Muscle of leg (tissue), 11 donors: ENCODE measurements around the gene FBXL20. TPM values are rescaled to one million over a fixed set of nuclear protein-coding genes. Genes with fewer than 3 reads are reported as not detected.

ENCODE experiments used
- DNase-seq: peaks from one replicate; pipeline ENCODE4 v3.0.0; 2013
- H3K27ac ChIP-seq: one replicate; pipeline ENCODE4 v1.5.1; 2013; ENCODE audit warnings: mild to moderate bottlenecking, low read length, control low read depth
- H3K27me3 ChIP-seq: one replicate; pipeline ENCODE4 v1.6.1; 2013; ENCODE audit warnings: low read length; ENCODE audit not compliant: control insufficient read depth, insufficient read depth
- H3K36me3 ChIP-seq: one replicate; pipeline ENCODE4 v1.6.1; 2013; ENCODE audit warnings: low read length; ENCODE audit not compliant: control insufficient read depth, insufficient read depth
- H3K4me1 ChIP-seq: one replicate; pipeline ENCODE4 v1.6.1; 2013; ENCODE audit warnings: low read length; ENCODE audit not compliant: control insufficient read depth, insufficient read depth
- H3K4me3 ChIP-seq: one replicate; pipeline ENCODE4 v1.5.1; 2013; ENCODE audit warnings: low read length, control low read depth
- H3K9me3 ChIP-seq: replicated peaks from 2 replicates; pipeline ENCODE4 v1.6.1; 2013; ENCODE audit warnings: low read depth, low read length; ENCODE audit not compliant: control insufficient read depth
- WGBS: methylation state at CpG from one replicate; pipeline ENCODE4 v1.1.5; 2013; ENCODE audit warnings: missing lambda C conversion rate; ENCODE audit not compliant: insufficient coverage; 5-methylcytosine and 5-hydroxymethylcytosine counted together
- polyA plus RNA-seq, 8 donors: library from polyadenylated mRNA; unstranded; fragments of 120-200 nt; gene quantifications; one replicate each; pipeline versions ENCODE4 v1.2.1 to v1.2.3, GENCODE V29; 2013; ENCODE audit warnings: inconsistent platforms in 1 of 8, low replicate concordance in 1 of 8; ENCODE audit not compliant: insufficient read length in 8 of 8, insufficient read depth in 1 of 8
- total RNA-seq: library from RNA; stranded (reverse); fragments of 120-200 nt; gene quantifications from one replicate; pipeline ENCODE4 v1.2.4, GENCODE V29; 2013

Gene FBXL20
- total and polyA plus RNA-seq, 9 donors, result 5.0 to 8.1 (median 5.9) TPM

- Histone ChIP-seq H3K27ac (no peak overlapping the region), H3K4me1 (peaks cover 35% of the 10 kb centered on the region), H3K36me3 (peaks cover 2% of the 10 kb centered on the region), H3K9me3 (no peaks in the 10 kb centered on the region), H3K27me3 (peaks cover 29% of the 10 kb centered on the region), H3K4me3 (peak overlapping the region; percentile 37)
- DNase-seq, result no peak
- 2% methylated on average over 13 of the region's 22 CpGs for WGBS
These were observed 191.4 kb downstream of the FBXL20 start for GRCh38 chr17:39210093-39210434.

DNA sequence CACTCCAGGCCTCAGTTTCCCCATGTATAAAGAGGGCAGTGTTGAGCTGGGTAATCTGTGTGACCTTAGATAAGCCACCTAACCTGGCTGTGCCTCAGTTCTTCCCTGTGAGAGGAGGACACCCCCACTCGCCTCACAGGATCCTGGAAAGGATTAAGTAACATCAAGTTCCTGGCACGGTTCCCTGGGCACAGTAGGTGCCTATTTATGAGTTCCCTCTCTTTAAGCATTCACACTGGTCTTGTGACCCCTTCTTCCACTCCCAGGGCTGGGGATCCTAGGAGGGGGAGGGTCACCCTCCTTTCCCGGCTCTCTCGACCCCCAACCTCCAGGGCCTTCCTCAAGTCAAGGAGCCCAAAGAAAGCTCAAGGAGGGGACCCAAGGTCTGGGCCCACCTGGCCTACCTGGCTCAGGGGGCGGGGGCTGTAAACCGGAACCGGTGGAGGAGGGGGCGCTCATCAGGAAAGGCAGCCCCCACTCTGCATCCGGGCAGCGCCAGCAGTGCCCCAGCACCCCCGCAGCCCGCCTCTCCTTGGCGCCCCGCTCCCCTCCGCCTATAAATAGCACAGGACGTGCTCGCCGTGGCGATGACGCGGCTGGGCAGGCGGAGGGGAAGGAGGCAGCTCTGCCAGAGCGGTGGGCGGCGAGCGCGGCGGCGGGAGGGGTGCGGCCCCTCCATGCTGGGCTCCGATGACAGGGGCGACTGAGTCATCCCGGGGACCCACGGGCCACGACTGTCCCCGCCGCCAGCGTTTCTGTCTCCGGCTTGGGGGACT is 191.9 kb downstream of the FBXL20 start:
- Histone ChIP-seq H3K36me3 (peaks cover 8% of the 10 kb centered on the region), H3K27me3 (peaks cover 24% of the 10 kb centered on the region), H3K4me1 (peaks cover 35% of the 10 kb centered on the region), H3K4me3 (peak overlapping the region; percentile 37), H3K27ac (no peak overlapping the region), H3K9me3 (no peaks in the 10 kb centered on the region)
- WGBS, result 3% methylated on average over 29 of the region's 39 CpGs
- DNase-seq, result peak; percentile 80

- 37% methylated on average over 6 of the region's 8 CpGs for WGBS
- no peaks in the 10 kb centered on the region for H3K9me3 ChIP-seq
- H3K4me3 ChIP-seq, result no peak overlapping the region
- H3K4me1 ChIP-seq, result peaks cover 35% of the 10 kb centered on the region
- peaks cover 14% of the 10 kb centered on the region for H3K36me3 ChIP-seq
- H3K27me3 ChIP-seq, result peaks cover 20% of the 10 kb centered on the region
- no peak overlapping the region for H3K27ac ChIP-seq
- DNase-seq, result no peak
These were observed 192.5 kb downstream of the FBXL20 start for GRCh38 chr17:39208893-39209292.

DNA sequence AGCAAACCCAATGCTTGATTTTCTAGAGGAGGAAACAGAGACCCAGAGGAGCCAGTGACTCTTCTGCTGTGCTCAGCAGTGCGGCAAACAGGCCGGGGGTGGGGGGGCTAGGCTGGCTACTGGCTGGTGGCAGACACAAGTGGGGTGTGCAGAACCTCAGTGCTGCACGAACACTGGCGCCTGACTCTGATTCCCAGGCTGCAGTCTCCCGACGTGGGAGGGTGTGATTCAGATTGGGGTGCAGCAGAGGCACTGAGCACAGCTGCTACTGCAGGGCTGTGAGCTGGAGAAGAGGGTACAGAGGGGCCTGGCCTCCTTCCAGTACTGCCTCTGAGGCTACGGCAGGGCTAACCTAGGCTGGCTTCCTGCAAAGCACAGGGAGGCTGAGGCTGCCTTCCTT is 193.3 kb downstream of the FBXL20 start:
- WGBS, result 48% methylated on average over 7 of the region's 7 CpGs
- peaks cover 35% of the 10 kb centered on the region for H3K4me1 ChIP-seq
- H3K9me3 ChIP-seq, result no peaks in the 10 kb centered on the region
- H3K27ac ChIP-seq, result no peak overlapping the region
- peaks cover 21% of the 10 kb centered on the region for H3K36me3 ChIP-seq
- no peak overlapping the region for H3K4me3 ChIP-seq
- H3K27me3 ChIP-seq, result peaks cover 19% of the 10 kb centered on the region
- no peak for DNase-seq

DNA sequence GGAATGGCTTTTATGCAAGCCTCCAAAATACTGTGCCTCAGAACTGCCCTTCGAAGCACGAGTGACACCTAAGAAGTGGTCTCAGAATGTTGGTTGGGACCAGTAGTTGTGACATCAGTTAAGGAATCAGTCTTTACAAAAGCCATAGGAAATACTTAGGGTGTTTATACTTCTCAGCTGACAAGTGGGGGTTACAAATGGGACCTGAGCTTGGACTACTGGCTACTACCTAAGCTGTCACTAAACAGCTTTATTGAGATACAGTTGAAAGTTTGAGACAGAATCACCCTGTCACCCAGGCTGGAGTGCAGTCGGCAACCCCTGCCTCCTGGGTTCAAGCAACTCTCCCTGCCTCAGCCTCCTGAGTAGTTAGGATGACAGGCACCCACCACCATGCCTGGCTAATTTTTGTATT is 196.3 kb downstream of the FBXL20 start:
- Histone ChIP-seq H3K4me1 (peaks cover 37% of the 10 kb centered on the region), H3K36me3 (peaks cover 41% of the 10 kb centered on the region), H3K27me3 (peaks cover 8% of the 10 kb centered on the region), H3K4me3 (no peak overlapping the region), H3K27ac (no peak overlapping the region), H3K9me3 (no peaks in the 10 kb centered on the region)
- DNase-seq, result no peak
- 94% methylated on average over 2 of the region's 3 CpGs for WGBS

- WGBS, result 83% methylated on average over 1 of the region's 8 CpGs
- no peaks in the 10 kb centered on the region for H3K9me3 ChIP-seq
- no peak overlapping the region for H3K27ac ChIP-seq
- H3K36me3 ChIP-seq, result peaks cover 41% of the 10 kb centered on the region
- H3K27me3 ChIP-seq, result peaks cover under 1% of the 10 kb centered on the region
- H3K4me3 ChIP-seq, result no peak overlapping the region
- H3K4me1 ChIP-seq, result peaks cover 32% of the 10 kb centered on the region
- no peak for DNase-seq
These were observed 197.2 kb downstream of the FBXL20 start for GRCh38 chr17:39204245-39204644.

Other genes starting within 250 kb of the FBXL20 start
- 2.0 TPM for gene PLXDC1, start 250.0 kb downstream of the FBXL20 start, total RNA-seq
- 1 to 10 TPM; 3.6 to 8.7 (median 5.6) TPM for gene PLXDC1, start 250.0 kb downstream of the FBXL20 start, polyA plus RNA-seq
- 0.31 TPM for gene ARL5C, start 235.5 kb downstream of the FBXL20 start, total RNA-seq
- gene ARL5C, start 235.5 kb downstream of the FBXL20 start, polyA plus RNA-seq, result under 1 TPM in 5 of 8 donors, not detected in 3; 0.24 to 0.53 (median 0.37) TPM
- 151 TPM for gene CACNB1, start 204.0 kb downstream of the FBXL20 start, total RNA-seq
- gene CACNB1, start 204.0 kb downstream of the FBXL20 start, polyA plus RNA-seq, result 100 to 1,000 TPM; 114 to 227 (median 200) TPM
- gene RPL19, start 201.3 kb downstream of the FBXL20 start, total RNA-seq, result 4,258 TPM
- 1,000 to 10,000 TPM; 2,380 to 3,083 (median 2,667) TPM for gene RPL19, start 201.3 kb downstream of the FBXL20 start, polyA plus RNA-seq
- gene STAC2, start 175.7 kb downstream of the FBXL20 start, total RNA-seq, result 0.04 TPM
- under 1 TPM; 0.09 to 0.30 (median 0.20) TPM for gene STAC2, start 175.7 kb downstream of the FBXL20 start, polyA plus RNA-seq
- 18.5 TPM for gene MED1, start 49.6 kb upstream of the FBXL20 start, total RNA-seq
- 10 to 100 TPM; 20.4 to 34.2 (median 27.4) TPM for gene MED1, start 49.6 kb upstream of the FBXL20 start, polyA plus RNA-seq
- 26.8 TPM for gene CDK12, start 59.9 kb upstream of the FBXL20 start, total RNA-seq
- gene CDK12, start 59.9 kb upstream of the FBXL20 start, polyA plus RNA-seq, result 10 to 100 TPM; 24.1 to 34.0 (median 27.4) TPM
- gene NEUROD2, start 206.3 kb upstream of the FBXL20 start, total RNA-seq, result not detected
- under 1 TPM in 7 of 8 donors, not detected in 1; 0.01 to 0.11 (median 0.05) TPM for gene NEUROD2, start 206.3 kb upstream of the FBXL20 start, polyA plus RNA-seq
- gene PPP1R1B, start 225.3 kb upstream of the FBXL20 start, total RNA-seq, result 1.7 TPM
- 1 to 10 TPM in 5 of 8 donors, under 1 TPM in 3; 0.56 to 2.9 (median 1.3) TPM for gene PPP1R1B, start 225.3 kb upstream of the FBXL20 start, polyA plus RNA-seq
- 12.5 TPM for gene STARD3, start 235.5 kb upstream of the FBXL20 start, total RNA-seq
- gene STARD3, start 235.5 kb upstream of the FBXL20 start, polyA plus RNA-seq, result 10 to 100 TPM; 29.1 to 41.5 (median 32.9) TPM